DMS79 treated with DMSO at 0.1 percent for 48 hours (cell line): ENCODE measurements around the gene CPNE9.
"Not testable (repeated sequence)": the region's sequence is repeated elsewhere in the genome, so short reads cannot be mapped to it uniquely, and the experiment has no call there.

ENCODE experiments used
- DNase-seq: peaks from one replicate; lab custom pipeline; 2025; lab: John Stamatoyannopoulos, UW

Gene CPNE9

DNA sequence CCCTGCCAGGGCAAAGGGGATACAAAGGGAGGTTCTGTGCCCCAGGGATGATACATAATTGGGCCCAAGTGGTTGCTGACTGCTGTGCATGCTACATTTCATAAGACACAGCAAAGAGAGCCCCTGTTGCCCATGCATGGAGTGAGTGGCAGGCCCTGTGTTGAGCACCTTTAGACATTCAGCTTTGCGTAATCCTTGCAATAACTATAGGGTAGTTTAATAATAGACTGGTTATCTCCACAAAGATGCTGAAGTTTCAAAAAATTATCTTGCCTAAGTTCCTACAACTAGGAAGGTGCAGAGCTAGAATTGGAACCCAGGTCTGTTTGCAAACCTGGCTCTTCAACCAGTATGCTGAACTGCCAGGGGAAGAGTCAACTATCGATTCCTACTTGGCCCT lies 44.4 kb downstream of the CPNE9 start:
- no peak for DNase-seq

- DNase-seq, result no peak
Measured at GRCh38 chr3:9749296-9749644, 45.6 kb downstream of the CPNE9 start.

GRCh38 chr3:9749645-9750555 lies 46.3 kb downstream of the CPNE9 start, which contains the start of gene OGG1:
Gene OGG1 (plus strand): TSS chr3:9749952. CDS start chr3:9750287, 335 bp downstream.
- peak; percentile 83 for DNase-seq

- DNase-seq, result no peak
Measured at GRCh38 chr3:9750556-9751411, 47.2 kb downstream of the CPNE9 start.

DNA sequence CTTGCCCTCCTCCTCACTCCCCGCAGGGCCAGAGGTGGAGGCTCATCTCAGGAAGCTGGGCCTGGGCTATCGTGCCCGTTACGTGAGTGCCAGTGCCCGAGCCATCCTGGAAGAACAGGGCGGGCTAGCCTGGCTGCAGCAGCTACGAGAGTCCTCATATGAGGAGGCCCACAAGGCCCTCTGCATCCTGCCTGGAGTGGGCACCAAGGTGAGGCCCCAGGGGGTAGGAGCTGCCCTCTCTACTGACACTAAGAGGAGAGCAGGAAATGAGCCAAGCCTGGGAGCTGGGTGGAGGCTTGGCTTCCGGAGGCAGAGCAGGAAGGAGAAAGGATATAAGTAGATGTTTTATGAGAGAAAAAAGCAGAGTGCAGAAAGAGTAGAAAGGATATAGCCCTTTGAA lies 51.0 kb downstream of the CPNE9 start:
- no peak for DNase-seq

DNA sequence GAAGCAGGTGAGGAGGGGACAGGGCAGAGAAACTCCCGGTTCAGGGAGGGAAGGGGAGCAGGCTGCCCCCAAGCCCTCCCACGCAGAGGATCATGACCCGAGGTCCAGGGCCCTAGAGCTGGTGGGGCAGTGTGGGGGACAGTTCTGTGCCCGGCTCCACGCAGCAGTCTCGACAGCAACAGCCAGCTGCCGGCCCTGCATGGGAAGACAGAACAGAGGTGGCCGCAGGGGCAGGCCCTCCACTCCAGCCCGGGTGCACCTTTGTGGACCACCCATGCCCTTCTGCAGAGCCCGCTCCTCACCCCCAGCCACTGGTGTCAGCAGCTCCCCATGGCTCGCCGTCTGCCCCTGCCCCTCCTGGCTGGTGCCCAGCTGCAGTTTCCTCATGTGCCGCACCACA lies 53.8 kb downstream of the CPNE9 start:
- DNase-seq, result no peak

- no peak for DNase-seq
Measured at GRCh38 chr3:9760779-9761505, 57.3 kb downstream of the CPNE9 start.

- no peak for DNase-seq
Measured at GRCh38 chr3:9761919-9762318, 58.3 kb downstream of the CPNE9 start.

- DNase-seq, result no peak
Measured at GRCh38 chr3:9762871-9763270, 59.2 kb downstream of the CPNE9 start.

DNA sequence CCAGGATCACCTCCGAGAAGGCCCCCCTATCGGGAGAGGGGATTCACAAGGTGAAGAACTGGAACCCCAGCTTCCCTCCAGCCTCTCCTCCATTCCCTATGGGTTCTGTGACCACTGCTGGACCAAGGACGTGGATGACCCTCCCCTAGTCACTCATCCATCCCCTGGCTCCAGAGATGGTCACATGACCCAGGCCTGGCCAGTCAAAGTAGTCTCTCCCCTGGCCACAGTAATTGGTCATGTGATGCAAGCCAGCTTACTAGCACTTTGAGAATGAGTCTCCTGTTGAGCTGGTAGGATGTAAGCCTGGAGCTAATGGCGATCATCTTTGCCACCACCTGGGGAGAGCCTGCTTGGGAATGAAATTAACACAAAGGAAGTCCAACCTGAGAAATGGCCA lies 62.2 kb downstream of the CPNE9 start:
- DNase-seq, result no peak

GRCh38 chr3:9767418-9767817 lies 63.8 kb downstream of the CPNE9 start:
- no peak for DNase-seq

DNA sequence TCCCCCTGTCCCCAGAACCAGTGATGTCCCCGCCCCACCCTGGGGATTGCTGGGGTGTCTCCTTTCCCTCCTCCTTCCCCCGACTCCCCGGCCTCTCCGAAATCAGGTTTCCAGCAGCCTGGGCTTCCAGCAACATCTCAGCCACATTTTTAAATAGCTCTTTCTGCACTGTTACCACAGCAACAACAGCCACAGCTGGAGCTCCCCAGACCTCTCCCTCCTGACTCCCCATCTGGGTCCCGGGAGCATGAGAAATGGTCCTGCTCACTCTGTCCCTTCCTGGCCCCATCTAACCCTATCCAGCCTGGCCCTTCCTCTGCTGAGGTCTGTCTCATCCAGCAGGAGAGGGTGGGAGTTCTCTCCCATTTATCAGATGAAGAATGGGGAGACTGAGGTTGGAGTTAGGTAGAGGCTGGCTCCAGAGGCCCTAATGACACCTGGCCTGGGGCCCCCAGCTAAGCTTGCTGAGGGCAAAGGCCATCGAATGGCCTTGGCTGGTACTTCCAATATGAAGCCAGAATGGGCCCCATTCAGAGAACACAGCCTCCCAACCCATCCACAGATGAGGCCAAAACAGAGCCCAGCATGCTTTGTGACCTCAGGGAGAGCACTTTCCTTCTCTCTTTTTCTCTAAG lies 64.6 kb downstream of the CPNE9 start:
- DNase-seq, result no peak

GRCh38 chr3:9769012-9769411 lies 65.4 kb downstream of the CPNE9 start:
- no peak for DNase-seq

DNA sequence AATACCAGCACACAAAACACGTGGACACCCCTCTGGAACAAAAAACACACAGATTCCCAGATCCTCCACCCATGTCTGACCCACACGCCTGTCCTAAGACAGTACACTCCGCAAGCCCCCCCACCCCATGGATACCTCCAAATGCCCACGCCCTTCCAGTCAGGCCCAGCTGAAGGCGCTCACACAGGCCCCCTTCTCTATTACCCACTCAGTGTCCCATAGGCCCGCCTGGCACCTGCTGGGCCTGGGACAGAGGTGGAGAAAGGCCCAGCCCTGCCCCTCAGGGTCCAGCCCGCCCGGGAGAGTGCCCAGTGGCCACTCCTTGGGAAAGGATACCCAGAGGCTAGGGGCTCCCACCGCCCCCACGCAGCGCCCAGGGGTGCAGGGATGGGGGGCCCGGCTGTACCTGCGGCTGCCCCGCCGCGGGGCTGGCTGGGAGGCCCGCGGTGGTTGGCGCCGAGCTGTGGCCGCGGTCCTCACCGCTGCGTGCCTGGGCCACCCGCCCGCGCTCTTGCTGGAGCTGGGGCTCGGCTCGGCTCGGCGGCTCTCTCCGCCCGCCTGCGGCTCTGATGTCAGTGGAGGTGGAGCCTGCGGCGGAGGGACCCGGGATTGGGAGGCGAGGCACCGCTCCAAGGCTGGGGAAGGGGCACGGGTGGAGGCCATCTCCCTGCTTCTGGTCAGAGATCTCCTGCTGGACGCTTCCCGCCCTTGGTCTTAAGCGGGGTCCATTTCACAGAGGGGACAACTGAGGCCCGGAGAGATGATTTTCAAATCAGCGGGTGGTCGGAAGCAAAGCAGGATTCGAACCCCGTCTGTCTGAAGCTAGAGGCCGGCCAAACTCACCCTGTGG lies 66.0 kb downstream of the CPNE9 start, which contains the start of gene CAMK1:
TSS of gene CAMK1 (minus strand) at position 522 of the 850 bp plus-strand sequence. CDS start 2,198 bp downstream, outside the sequence.
- DNase-seq, result peak; percentile 16

DNA sequence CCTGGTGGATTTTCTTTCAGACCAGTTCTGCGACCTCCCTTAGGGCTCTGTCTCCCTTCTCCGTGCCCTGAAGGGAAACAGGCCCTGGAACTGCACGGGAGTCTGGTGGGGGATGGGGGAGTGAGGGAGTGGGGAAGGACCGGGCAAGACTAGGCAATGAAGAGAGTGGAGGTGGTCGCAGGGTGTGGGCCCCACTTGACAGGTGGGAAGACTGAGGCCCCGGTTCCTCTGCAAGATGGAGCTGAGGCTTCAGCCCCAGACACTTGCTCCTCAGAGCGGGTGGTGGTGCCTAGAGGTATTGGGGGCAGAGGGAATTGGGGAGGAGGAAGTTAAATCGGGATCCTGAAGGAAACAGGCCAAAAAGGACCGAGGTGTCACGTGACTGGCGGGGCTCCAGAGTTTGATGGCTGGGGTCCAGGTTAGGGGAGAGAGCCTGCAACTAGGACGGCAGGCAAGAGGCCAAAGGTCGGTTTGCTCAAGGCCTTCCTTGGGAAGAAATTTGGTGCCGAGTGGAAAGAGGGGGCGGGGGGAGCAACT lies 66.7 kb downstream of the CPNE9 start:
- no peak for DNase-seq

DNA sequence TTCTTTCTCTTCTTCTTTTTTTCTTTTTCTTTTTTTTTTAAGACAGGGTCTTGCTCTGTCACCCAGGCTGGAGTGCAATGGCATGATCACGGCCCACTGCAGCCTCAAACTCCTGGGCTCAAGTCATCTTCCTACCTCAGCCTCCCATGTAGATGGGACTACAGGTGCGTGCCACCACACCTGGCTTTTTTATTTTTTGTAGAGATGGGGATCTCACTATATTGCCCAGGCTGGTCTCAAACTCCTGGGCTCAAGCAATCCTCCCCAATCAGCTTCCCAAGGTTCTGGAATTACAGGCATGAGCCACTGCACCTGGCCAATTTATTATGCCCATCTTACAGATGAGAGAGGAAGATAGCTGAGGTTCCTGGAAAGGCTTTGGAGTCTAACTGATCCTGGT lies 67.4 kb downstream of the CPNE9 start:
- not testable (repeated sequence) for DNase-seq

- DNase-seq, result no peak
Measured at GRCh38 chr3:9776896-9777693, 73.5 kb downstream of the CPNE9 start.

DNA sequence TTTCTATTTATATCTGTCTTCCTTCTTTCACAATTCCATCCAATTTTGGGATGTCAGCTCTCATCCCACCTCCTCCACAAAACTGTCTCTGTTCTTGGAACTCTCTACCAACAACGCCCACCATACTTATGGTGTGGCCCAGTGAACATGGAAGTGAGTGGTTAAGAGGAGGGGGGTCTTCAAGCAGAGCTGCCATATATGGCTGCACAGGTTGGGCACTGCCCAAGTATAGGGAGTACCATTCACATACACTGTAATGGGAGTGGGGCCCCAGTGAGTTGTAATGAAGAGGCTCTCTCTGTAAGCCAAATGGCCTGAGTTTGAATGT lies 74.0 kb downstream of the CPNE9 start:
- DNase-seq, result no peak

- DNase-seq, result no peak
Measured at GRCh38 chr3:9778143-9779074, 74.8 kb downstream of the CPNE9 start.
